Ishikawa (cell line): ENCODE measurements around the gene OSR1.

ENCODE experiments used
- CEBPB ChIP-seq: IDR thresholded peaks from 2 replicates; pipeline ENCODE4 v1.6.1; 2012
- RAD21 ChIP-seq: IDR thresholded peaks from 2 replicates; pipeline ENCODE4 v1.6.1; 2012; ENCODE audit warnings: low read depth
- REST ChIP-seq: IDR thresholded peaks from 2 replicates; pipeline ENCODE4 v1.6.1; 2012; ENCODE audit warnings: low read depth, mild to moderate bottlenecking
- TAF1 ChIP-seq: IDR thresholded peaks from 2 replicates; pipeline ENCODE4 v1.6.1; 2012; ENCODE audit warnings: low read depth, mild to moderate bottlenecking

DNA sequence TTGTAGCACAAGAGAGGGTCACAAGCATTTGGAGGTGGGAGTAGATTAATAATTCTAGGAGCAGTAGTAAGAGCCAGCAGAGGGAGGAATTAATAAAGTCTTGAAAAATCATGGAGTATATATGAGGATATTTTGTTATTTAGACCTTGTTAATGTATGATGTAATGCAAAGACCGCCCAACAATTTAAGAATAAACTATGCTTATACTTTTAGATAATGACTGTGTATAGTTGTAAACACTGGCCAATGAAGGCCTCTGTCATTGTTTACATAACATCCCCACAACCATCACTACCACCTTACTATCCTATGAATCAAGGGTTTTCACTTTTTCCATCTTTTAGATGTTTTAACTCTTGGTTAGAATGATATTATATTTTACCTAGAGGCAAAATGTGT lies 37.6 kb downstream of the OSR1 start:
- TF ChIP-seq CEBPB, result no peak
- TF ChIP-seq REST, result no peak
- TF ChIP-seq RAD21, result no peak
- TF ChIP-seq TAF1, result no peak
